NCI-H526 treated with DMSO at 0.1 percent for 48 hours (cell line): Measurements from ENCODE around the gene MAN1A2.
"Not testable (repeated sequence)": the region's sequence is repeated elsewhere in the genome, so short reads cannot be mapped to it uniquely, and the experiment has no call there.

Experiments
- DNase-seq: peaks from one replicate; lab custom pipeline; 2025; lab: John Stamatoyannopoulos, UW

MAN1A2 gene

GRCh38 chr1:117398957-117399356 lies 31.7 kb downstream of the MAN1A2 start:
- DNase-seq: no peak

GRCh38 chr1:117401761-117402160 lies 34.5 kb downstream of the MAN1A2 start:
- DNase-seq: no peak

GRCh38 chr1:117403597-117403996 lies 36.3 kb downstream of the MAN1A2 start:
- no peak for DNase-seq

- no peak for DNase-seq
Measured at GRCh38 chr1:117405042-117405441, 37.8 kb downstream of the MAN1A2 start.

GRCh38 chr1:117412472-117412871 lies 45.2 kb downstream of the MAN1A2 start:
- no peak for DNase-seq

DNA sequence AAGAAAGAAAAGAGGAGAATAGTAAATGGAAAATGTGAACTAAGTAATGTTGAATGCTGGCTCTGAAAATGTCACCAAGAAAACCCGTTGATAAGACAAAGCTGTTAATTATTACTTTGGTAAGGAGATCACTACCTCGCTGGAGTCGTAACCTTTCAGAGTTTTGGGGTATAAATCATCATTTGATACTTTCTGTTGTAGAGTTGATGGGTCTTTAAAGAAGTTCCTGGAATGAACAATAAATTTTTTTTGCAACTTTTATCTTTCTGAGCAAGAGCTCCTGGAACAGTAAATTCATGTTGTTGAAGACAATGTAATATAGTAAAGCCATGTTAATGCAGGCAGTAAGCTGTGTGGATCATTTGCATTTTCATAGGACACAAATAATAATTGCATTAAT lies 46.2 kb downstream of the MAN1A2 start:
- no peak for DNase-seq

DNA sequence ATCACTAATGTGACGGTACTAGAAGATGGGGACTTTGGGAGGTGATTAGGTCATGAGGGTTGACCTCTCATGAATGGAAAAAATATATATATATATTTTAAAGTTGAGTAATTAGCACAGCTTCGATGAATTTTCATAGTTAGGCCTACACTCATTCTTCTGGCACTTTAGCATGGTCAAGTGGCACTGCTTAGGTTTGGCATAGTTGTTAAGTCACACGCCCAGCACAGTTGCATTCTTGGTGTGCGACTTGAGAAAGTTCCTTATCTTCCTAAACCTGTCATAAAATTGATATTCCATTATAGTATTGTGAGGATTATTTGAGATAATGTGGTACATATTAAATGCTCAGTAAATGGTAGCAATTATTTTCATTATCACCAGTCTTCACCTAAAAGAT lies 47.7 kb downstream of the MAN1A2 start:
- no peak for DNase-seq

DNA sequence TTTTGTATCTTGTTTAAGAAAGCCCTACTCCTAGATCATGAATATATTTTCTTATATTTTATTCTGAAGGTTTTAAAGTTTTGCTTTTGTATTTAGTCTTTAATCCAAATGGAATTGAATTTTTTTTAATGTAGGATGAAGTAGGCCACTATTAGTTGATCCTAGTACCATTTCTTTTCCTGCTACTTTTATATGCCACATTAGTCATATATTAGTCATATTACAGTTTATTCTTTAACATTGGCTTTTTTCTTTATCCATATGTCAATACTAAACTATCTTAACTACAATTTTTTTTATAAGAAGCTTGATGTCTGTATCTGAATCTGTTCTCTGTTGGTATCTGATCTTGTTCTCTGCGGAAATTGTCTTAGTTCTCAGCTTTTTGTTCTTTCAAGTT lies 48.8 kb downstream of the MAN1A2 start:
- no peak for DNase-seq

DNA sequence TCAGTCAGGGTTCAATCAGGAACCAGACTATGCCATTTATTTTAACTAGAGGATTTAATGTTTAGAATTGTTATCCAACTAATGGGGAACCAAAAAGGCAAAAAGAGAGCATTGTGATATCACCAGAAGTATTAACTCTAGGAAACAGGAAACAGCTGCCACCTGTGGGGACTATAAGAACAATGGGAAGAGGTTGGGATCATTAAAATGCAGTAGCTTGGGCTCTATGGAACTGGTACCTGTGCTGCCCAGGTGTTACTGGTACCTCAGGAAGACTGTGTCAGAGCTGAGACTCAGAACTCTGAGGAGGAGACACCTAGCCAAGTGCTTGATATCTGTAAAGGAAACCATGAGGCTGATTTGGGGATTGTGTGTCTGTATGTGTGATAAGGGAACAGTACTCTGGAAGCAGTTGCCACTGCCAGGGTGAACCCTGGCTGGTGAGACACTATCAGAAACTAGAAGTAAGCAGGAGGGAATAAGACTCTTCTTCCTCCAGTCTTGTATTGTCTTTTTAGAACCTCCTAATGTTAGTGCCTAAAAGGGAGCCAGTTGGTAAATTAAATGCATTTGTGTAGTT lies 49.4 kb downstream of the MAN1A2 start:
- DNase-seq: no peak

GRCh38 chr1:117425050-117425734 lies 57.9 kb downstream of the MAN1A2 start:
- no peak for DNase-seq

DNA sequence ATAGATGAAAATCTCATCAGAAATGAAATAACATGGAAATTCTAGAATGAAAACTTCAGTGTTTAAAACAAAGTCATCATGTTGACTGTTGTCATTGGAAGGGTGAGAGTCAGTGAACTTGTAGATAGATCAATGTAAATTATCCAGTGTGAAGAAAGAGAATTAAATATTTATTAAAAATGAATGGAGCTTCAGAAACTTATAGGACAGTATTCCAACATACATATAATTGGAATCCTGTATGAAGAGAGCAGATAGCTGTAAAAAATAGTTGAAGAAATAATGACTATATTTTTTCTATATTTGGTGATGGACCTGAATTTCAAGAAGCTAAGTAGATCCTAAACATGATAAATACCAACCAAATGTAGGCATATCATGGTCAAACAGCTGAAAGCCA lies 60.0 kb downstream of the MAN1A2 start:
- DNase-seq: no peak

GRCh38 chr1:117433943-117434342 lies 66.7 kb downstream of the MAN1A2 start:
- no peak for DNase-seq

- DNase-seq: no peak
Measured at GRCh38 chr1:117436513-117436912, 69.3 kb downstream of the MAN1A2 start.

- no peak for DNase-seq
Measured at GRCh38 chr1:117447661-117448060, 80.4 kb downstream of the MAN1A2 start.

GRCh38 chr1:117452216-117452615 lies 85.0 kb downstream of the MAN1A2 start:
- no peak for DNase-seq

GRCh38 chr1:117453958-117454357 lies 86.7 kb downstream of the MAN1A2 start:
- DNase-seq: no peak

GRCh38 chr1:117458410-117458809 lies 91.2 kb downstream of the MAN1A2 start:
- DNase-seq: not testable (repeated sequence)

- no peak for DNase-seq
Measured at GRCh38 chr1:117466761-117467160, 99.5 kb downstream of the MAN1A2 start.

DNA sequence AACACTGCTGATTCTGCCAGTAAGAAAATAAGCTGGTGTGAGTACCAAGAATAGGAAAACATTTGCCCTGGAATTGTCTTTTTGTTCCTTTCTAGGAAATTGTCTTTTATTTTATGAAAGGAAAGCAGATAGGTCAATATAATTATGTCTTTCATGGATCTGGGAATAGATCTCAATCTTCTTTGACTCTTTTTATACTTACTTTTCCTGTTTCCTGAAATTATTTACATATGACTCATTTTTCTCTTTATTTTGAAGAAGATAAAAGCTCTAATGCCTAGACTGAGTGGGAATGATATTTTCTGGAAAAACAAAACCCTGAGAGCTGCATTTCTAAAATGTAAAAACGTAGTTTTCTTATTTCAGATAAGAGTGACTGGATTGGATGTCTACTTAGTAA lies 100.1 kb downstream of the MAN1A2 start:
- no peak for DNase-seq

DNA sequence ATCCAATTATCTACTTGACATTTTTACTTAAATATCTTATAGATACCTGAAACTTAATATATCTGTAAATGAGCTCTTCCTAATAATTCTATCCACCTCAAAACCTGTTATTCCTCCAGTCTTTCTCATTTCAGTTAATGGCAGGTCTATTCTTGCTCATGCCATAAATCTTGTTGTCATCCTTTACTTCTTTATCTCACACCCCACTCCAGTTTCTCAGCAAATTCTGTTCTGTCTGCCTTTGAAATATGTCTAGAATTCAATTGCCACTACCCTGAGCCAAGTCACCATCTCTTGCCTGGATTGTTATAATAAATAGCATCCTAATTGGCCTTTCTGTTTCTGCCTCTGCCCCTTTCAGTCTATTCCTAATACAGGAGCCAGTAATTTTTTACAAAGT lies 105.8 kb downstream of the MAN1A2 start:
- DNase-seq: no peak

DNA sequence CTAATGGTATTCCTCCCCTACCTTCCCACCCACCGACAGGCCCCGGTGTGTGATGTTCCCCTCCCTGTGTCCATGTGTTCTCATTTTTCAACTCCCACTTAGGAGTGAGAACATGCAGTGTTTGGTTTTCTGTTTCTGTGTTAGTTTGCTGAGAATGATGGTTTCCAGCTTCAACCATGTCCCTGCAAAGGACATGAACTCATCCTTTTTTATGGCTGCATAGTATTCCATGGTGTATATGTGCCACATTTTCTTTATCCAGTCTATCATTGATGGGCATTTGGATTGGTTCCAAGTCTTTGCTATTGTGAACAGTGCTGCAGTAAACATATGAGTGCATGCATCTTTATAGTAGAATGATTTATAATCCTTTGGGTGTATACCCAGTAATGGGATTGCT lies 108.2 kb downstream of the MAN1A2 start:
- not testable (repeated sequence) for DNase-seq

GRCh38 chr1:117479086-117479485 lies 111.8 kb downstream of the MAN1A2 start:
- no peak for DNase-seq

DNA sequence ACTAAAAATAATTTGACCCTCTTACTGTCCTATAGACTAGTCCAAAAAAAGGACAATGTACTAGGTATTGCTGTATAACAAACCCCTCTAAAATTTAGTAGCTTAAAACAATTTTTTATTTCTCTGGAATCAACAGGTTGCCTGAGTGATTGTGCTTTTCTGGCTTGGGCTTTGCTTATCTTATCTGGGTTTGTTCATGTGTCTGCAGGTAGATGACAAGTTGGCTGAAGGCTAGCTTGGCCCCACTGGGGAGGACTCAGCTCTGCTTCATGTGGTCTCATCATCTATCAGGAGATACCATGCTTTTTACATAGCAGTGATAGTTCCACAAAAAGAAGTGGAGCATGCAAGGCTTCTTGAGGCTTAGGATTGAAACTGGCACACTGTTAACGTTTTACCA lies 114.2 kb downstream of the MAN1A2 start:
- no peak for DNase-seq

GRCh38 chr1:117493906-117494305 lies 126.7 kb downstream of the MAN1A2 start:
- DNase-seq: no peak
